K562 (cell line): Measurements from ENCODE around the gene DDAH2. TPM values are rescaled to one million over a fixed set of nuclear protein-coding genes. Genes with fewer than 3 reads are reported as not detected.

ENCODE experiments used
- ATAC-seq: fragments of 200-7000 bp; cut with Tn5 transposase; 3 replicates; pipeline ENCODE4 v1.9.1; 2020; ENCODE audit warnings: moderate library complexity
- BruUV-seq: library from RNA; stranded (reverse); fragments of 400-500 nt; replicated peaks from 2 replicates; lab custom pipeline; 2021; lab: Mats Ljungman, UMichigan
- CTCF ChIA-PET: fragments of 300-600 bp; formaldehyde crosslinking; extraction: SDS; loops from one replicate; lab custom pipeline; 2021; ENCODE audit warnings: low intra/inter-chr PET ratio; lab: Yijun Ruan, JAX
- POLR2A ChIA-PET: fragments of 300-600, 350-650 bp; sonication (Branson Sonifier 250); formaldehyde crosslinking; extraction: SDS; loops from one replicate; lab custom pipeline; 2021; ENCODE audit warnings: antibody characterized with exemption, inconsistent platforms; lab: Yijun Ruan, JAX
- DNase-seq, 4 experiments: peaks; one replicate each; pipeline versions ENCODE4 v3.0.0 to v3.0.0-alpha.2; 2011 to 2018; ENCODE audit warnings: low spot score in 3 of 4, mixed read lengths in 3 of 4; ENCODE audit errors: extremely low read depth in 1 of 4
- FAIRE-seq: peaks from 2 replicates; lab custom pipeline; 2011; peaks lifted over from hg19 to GRCh38; lab: Jason Lieb, UNC
- H2AFZ ChIP-seq: 2 replicates; pipeline ENCODE4 v1.6.0; 2011; ENCODE audit warnings: low read depth, low read length, control low read depth, inconsistent platforms
- H3K27ac ChIP-seq: fragments of 200-600 bp; 3 replicates; pipeline ENCODE4 v1.8.0; 2011; ENCODE audit warnings: low read depth, mild to moderate bottlenecking, control low read depth, inconsistent platforms, low read length, moderate library complexity, mixed read lengths; ENCODE audit errors: extremely low read depth
- H3K27me3 ChIP-seq, 2 experiments: fragments of 300-600 bp in 1 of 2; 2 replicates in 1 of 2; 3 replicates in 1 of 2; pipeline versions ENCODE4 v1.6.0 to v1.8.0; 2011; ENCODE audit warnings: inconsistent platforms in 2 of 2, low read length in 2 of 2, mild to moderate bottlenecking in 1 of 2, mixed read lengths in 1 of 2, moderate library complexity in 1 of 2; ENCODE audit not compliant: control insufficient read depth in 2 of 2, insufficient read depth in 2 of 2
- H3K36me3 ChIP-seq: fragments of 300-600 bp; 3 replicates; pipeline ENCODE4 v1.8.0; 2011; ENCODE audit warnings: mild to moderate bottlenecking, low read length, inconsistent platforms; ENCODE audit not compliant: control insufficient read depth, insufficient read depth
- H3K4me1 ChIP-seq, 2 experiments: fragments of 200-600 bp in 1 of 2; replicated peaks in 1 of 2; 2 replicates in 1 of 2; 3 replicates in 1 of 2; pipeline versions ENCODE4 v1.5.1 to v1.8.0; 2011; ENCODE audit warnings: inconsistent platforms in 2 of 2, low read length in 2 of 2, mild to moderate bottlenecking in 1 of 2, mixed read lengths in 1 of 2, moderate library complexity in 1 of 2; ENCODE audit not compliant: control insufficient read depth in 2 of 2, insufficient read depth in 2 of 2
- H3K4me2 ChIP-seq: 2 replicates; pipeline ENCODE4 v1.6.1; 2011; ENCODE audit warnings: low read length, control low read depth, inconsistent platforms, mixed read lengths; ENCODE audit not compliant: insufficient read depth
- H3K4me3 ChIP-seq: fragments of 200-600 bp; sonication (generic), shearing (Covaris generic); 2 replicates; pipeline ENCODE4 v1.5.1; 2016; ENCODE audit warnings: control low read depth, inconsistent platforms
- H3K79me2 ChIP-seq: fragments of 200-600 bp; 3 replicates; pipeline ENCODE4 v1.8.0; 2011; ENCODE audit warnings: low read length, inconsistent platforms; ENCODE audit not compliant: control insufficient read depth, insufficient read depth
- H3K9ac ChIP-seq, 2 experiments: 2 replicates each; pipeline versions ENCODE4 v1.6.0 to v1.6.1; 2011; ENCODE audit warnings: low read depth in 2 of 2, low read length in 2 of 2, control low read depth in 1 of 2, inconsistent platforms in 1 of 2, mild to moderate bottlenecking in 1 of 2, mixed read lengths in 1 of 2; ENCODE audit not compliant: insufficient read depth in 1 of 2
- H3K9me1 ChIP-seq: one replicate; pipeline ENCODE4 v1.6.0; 2011; ENCODE audit warnings: inconsistent platforms, mild to moderate bottlenecking, low read length, moderate library complexity; ENCODE audit not compliant: control insufficient read depth, insufficient read depth
- H3K9me3 ChIP-seq: replicated peaks from 2 replicates; pipeline ENCODE4 v1.5.1; 2011; ENCODE audit warnings: low read depth, low read length, inconsistent platforms; ENCODE audit not compliant: control insufficient read depth, insufficient read depth
- H4K20me1 ChIP-seq: replicated peaks from 2 replicates; pipeline ENCODE4 v1.6.1; 2011; ENCODE audit warnings: low read length, inconsistent platforms, mixed read lengths; ENCODE audit not compliant: control insufficient read depth, insufficient read depth
- CBX8 ChIP-seq: fragments of 200-600 bp; sonication (generic); IDR thresholded peaks from 2 replicates; pipeline ENCODE4 v1.6.1; 2012; ENCODE audit warnings: borderline replicate concordance, mixed run types, low read depth, mild to moderate bottlenecking, moderate library complexity, mixed read lengths, low read length, control low read depth, inconsistent platforms; ENCODE audit not compliant: poor library complexity, severe bottlenecking; ENCODE audit errors: extremely low read depth
- FOXA3 ChIP-seq, 2 experiments: fragments of 450-650 bp in 1 of 2; sonication (generic) in 1 of 2; formaldehyde crosslinking; IDR thresholded peaks in 1 of 2; conservative IDR thresholded peaks in 1 of 2; 2 replicates each; pipeline versions ENCODE4 v1.4.0 to v1.8.0; 2020 to 2022; ENCODE audit warnings: mild to moderate bottlenecking in 2 of 2, missing genetic modification reagents in 1 of 2
- MED1 ChIP-seq: sonication (generic); formaldehyde crosslinking; IDR thresholded peaks from 2 replicates; pipeline ENCODE4 v1.8.1; 2023; ENCODE audit warnings: missing genetic modification reagents, borderline replicate concordance
- NFIC ChIP-seq: fragments of 450-650 bp; IDR thresholded peaks from 2 replicates; pipeline ENCODE4 v1.6.1; 2017; ENCODE audit warnings: mild to moderate bottlenecking, inconsistent platforms
- NFYB ChIP-seq: IDR thresholded peaks from 2 replicates; pipeline ENCODE4 v1.6.1; 2011; ENCODE audit warnings: mild to moderate bottlenecking, moderate library complexity; ENCODE audit not compliant: insufficient read length; ENCODE audit errors: extremely low read depth
- POLR2G ChIP-seq: fragments of 200-400 bp; formaldehyde crosslinking; IDR thresholded peaks from 2 replicates; pipeline ENCODE4 v1.6.1; 2017; ENCODE audit warnings: low read depth, mild to moderate bottlenecking, antibody characterized with exemption, low read length, moderate library complexity
- RBFOX2 ChIP-seq: fragments of 200-400 bp; formaldehyde crosslinking; IDR thresholded peaks from 2 replicates; pipeline ENCODE4 v1.6.1; 2017; ENCODE audit warnings: low read depth, mild to moderate bottlenecking, low read length, moderate library complexity
- RBM22 ChIP-seq: fragments of 200-400 bp; formaldehyde crosslinking; IDR thresholded peaks from 2 replicates; pipeline ENCODE4 v1.6.1; 2018; ENCODE audit warnings: low read length, low read depth; ENCODE audit not compliant: poor library complexity, severe bottlenecking
- SMARCB1 ChIP-seq: IDR thresholded peaks from 2 replicates; pipeline ENCODE4 v1.6.1; 2011; ENCODE audit warnings: improper control_type of control experiment, low read depth; ENCODE audit not compliant: insufficient read length
- TSC22D4 ChIP-seq: fragments of 450-650 bp; IDR thresholded peaks from 2 replicates; pipeline ENCODE4 v1.6.1; 2016; ENCODE audit warnings: missing genetic modification characterization, missing biosample characterization, control low read depth
- ZFX ChIP-seq: sonication (generic); formaldehyde crosslinking; IDR thresholded peaks from 2 replicates; pipeline ENCODE4 v1.8.0; 2022; ENCODE audit warnings: mild to moderate bottlenecking, missing genetic modification reagents, moderate library complexity
- ZNF184 ChIP-seq: sonication (generic); formaldehyde crosslinking; IDR thresholded peaks from 2 replicates; pipeline ENCODE4 v1.5.0; 2020; ENCODE audit warnings: missing genetic modification reagents
- WGBS: fragments of 100-300 bp; shearing (Covaris generic); methylation state at CpG from one replicate; pipeline ENCODE4 v1.1.6; 2016; ENCODE audit warnings: low coverage, mixed read lengths; ENCODE audit not compliant: insufficient coverage; ENCODE audit errors: missing lambda C conversion rate; 5-methylcytosine and 5-hydroxymethylcytosine counted together
- in situ Hi-C: fragments of 300-500 bp; cut with MboI; formaldehyde crosslinking; loops from 4 replicates; pipeline ENCODE4 v1.15.0; 2018; ENCODE audit warnings: inconsistent platforms, mixed read lengths
- intact Hi-C: fragments of 100-400 bp; cut with micrococcal nuclease; formaldehyde crosslinking; loops from 2 replicates; pipeline ENCODE4 v1.14.2; 2022
- polyA plus RNA-seq, 8 experiments: library from polyadenylated mRNA; depleted of rRNA in 4 of 8; stranded (reverse) in 5 of 8; unstranded in 3 of 8; fragments of >200 nt; fragmentation: Nextera tagmentation in 2 of 8; fragmentation: Illumina TruSeq in 1 of 8; extraction: Ambion mirVana in 2 of 8; extraction: Trizol in 1 of 8; gene quantifications; 2 replicates each; pipeline versions ENCODE4 v1.2.1 to v1.2.3, GENCODE V29; 2011 to 2014; ENCODE audit warnings: inconsistent platforms in 1 of 8, missing spikeins in 1 of 8
- total RNA-seq, 7 experiments: library from RNA; depleted of rRNA in 6 of 7; stranded (reverse); fragments of >200 nt in 6 of 7; fragmentation: Illumina TruSeq in 2 of 7; extraction: Trizol in 2 of 7; gene quantifications; 2 replicates each; pipeline versions ENCODE4 v1.2.1 to v1.2.3, GENCODE V29; 2011 to 2021; ENCODE audit warnings: low replicate concordance in 1 of 7
- TF ChIP-seq, protein P1 (sequence below): fragments of 450-650 bp; formaldehyde crosslinking; IDR thresholded peaks from 2 replicates; pipeline ENCODE4 v1.4.0; 2022; ENCODE audit warnings: missing genetic modification characterization
- TF ChIP-seq, protein P2 (sequence below): sonication (generic); formaldehyde crosslinking; IDR thresholded peaks from 2 replicates; pipeline ENCODE4 v1.8.0; 2022; ENCODE audit warnings: missing genetic modification reagents, mild to moderate bottlenecking, moderate library complexity, borderline replicate concordance
- TF ChIP-seq, protein P3 (sequence below): fragments of 450-650 bp; IDR thresholded peaks from 2 replicates; pipeline ENCODE4 v1.6.1; 2016; ENCODE audit warnings: borderline replicate concordance

Gene DDAH2
- total and polyA plus RNA-seq, 9 of the 15 experiments (the other 6 are each of a cell fraction or from before 2014, with no cell fraction given): 1.8 to 45.4 (median 21.4) TPM

DNA sequence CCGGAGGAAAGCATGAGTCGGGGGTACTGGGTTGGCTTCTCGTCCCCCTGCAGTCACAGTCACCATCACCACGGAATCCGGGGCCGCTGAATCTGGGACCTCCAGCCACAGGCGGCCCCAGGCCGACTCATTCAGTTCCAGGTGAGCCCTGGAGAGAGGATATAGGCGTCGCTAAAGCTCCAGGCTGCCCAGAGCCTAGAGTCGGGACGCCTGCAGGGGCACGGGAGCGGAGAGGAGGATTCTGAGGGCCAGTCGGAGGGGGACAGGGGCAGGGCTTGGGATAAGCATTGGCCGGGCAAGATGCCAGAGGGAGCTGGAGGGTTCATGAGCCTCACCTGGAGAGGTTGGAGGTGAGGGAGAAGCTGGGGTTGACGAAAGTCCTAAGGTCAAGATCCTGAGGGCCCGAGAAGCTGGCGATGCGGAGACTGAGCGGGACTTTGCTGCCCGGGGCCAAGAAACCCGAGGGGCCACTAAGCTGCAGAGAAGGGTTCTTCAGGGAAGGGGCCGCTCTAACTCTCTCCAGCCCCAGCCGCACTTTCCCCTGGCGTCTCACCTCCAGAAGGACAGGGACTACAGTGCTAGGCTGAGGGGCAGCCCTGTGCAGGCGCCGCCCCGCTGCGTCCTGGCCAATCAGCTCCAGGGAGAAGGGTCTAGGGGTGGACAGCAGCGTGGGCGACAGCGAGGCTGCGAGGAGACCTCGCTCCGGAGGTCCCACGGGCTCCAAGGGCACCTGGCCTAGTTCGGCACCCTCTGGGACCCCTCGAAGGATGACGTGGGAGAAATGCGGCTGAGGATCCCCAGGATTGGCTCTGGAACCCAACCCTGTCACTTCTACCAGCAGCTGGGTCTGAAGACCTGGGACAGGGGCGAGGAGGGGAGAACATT lies 37.1 kb upstream of the DDAH2 start:
- no TSS peak for BruUV-seq
- WGBS: 76% methylated on average over 42 of the region's 42 CpGs
- TF ChIP-seq NFIC (no peak), CBX8 (no peak), RBFOX2 (peak; percentile 53), ZNF184 (CRISPR knock-in tag) (peak; percentile 35; the same call in 1 of the 2 replicates), NFYB (no peak), FOXA3 (CRISPR knock-in tag; conservative IDR thresholded peaks at IDR 0.05 in 1 of 2, IDR thresholded peaks at IDR 0.05 in 1 of 2) (0 out of 4 replicates have a peak, but pooled peaks of 1 of the 2 experiments have one; percentile 20), MED1 (CRISPR knock-in tag) (0 out of 2 replicates have a peak, but pooled peaks have one; percentile 31), ZFX (CRISPR knock-in tag) (no peak), SMARCB1 (no peak), TSC22D4 (tag) (no peak), RBM22 (peak; percentile 48), POLR2G (peak; percentile 77)
- TF ChIP-seq, protein P1, sequence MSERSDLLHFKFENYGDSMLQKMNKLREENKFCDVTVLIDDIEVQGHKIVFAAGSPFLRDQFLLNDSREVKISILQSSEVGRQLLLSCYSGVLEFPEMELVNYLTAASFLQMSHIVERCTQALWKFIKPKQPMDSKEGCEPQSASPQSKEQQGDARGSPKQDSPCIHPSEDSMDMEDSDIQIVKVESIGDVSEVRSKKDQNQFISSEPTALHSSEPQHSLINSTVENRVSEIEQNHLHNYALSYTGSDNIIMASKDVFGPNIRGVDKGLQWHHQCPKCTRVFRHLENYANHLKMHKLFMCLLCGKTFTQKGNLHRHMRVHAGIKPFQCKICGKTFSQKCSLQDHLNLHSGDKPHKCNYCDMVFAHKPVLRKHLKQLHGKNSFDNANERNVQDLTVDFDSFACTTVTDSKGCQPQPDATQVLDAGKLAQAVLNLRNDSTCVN: 0 out of 2 replicates have a peak, but pooled peaks have one; percentile 26
- TF ChIP-seq, protein P2, sequence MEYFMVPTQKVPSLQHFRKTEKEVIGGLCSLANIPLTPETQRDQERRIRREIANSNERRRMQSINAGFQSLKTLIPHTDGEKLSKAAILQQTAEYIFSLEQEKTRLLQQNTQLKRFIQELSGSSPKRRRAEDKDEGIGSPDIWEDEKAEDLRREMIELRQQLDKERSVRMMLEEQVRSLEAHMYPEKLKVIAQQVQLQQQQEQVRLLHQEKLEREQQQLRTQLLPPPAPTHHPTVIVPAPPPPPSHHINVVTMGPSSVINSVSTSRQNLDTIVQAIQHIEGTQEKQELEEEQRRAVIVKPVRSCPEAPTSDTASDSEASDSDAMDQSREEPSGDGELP (CRISPR knock-in tag): peak; percentile 34; the same call in 1 of the 2 replicates
- TF ChIP-seq, protein P3, sequence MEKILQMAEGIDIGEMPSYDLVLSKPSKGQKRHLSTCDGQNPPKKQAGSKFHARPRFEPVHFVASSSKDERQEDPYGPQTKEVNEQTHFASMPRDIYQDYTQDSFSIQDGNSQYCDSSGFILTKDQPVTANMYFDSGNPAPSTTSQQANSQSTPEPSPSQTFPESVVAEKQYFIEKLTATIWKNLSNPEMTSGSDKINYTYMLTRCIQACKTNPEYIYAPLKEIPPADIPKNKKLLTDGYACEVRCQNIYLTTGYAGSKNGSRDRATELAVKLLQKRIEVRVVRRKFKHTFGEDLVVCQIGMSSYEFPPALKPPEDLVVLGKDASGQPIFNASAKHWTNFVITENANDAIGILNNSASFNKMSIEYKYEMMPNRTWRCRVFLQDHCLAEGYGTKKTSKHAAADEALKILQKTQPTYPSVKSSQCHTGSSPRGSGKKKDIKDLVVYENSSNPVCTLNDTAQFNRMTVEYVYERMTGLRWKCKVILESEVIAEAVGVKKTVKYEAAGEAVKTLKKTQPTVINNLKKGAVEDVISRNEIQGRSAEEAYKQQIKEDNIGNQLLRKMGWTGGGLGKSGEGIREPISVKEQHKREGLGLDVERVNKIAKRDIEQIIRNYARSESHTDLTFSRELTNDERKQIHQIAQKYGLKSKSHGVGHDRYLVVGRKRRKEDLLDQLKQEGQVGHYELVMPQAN: no peak

More for the DNA sequence above, 37.1 kb upstream of the DDAH2 start:
- peaks cover 18 to 47% of the 10 kb centered on the region in 2 experiments; a peak in 4 of 5 replicates for H3K4me1 ChIP-seq
- CTCF ChIA-PET: interaction anchor here (1.4 kb wide), 1 partner anchor 86 kb away, joined by 4 read pairs; the partner anchor contains the start of gene LY6G5C
- H3K27me3 ChIP-seq: no peaks in the 10 kb centered on the region
- no peak overlapping the region for H3K27ac ChIP-seq
- no peaks in the 10 kb centered on the region for H3K79me2 ChIP-seq
- FAIRE-seq: no peak
- POLR2A ChIA-PET: interaction anchor here (0.7 to 5.9 kb wide), 20 partner anchors 7 to 106 kb away, joined by 3 to 75 read pairs (median 3); partner anchors contain the start of genes C6orf47, CLIC1, HSPA1B and LSM2
- in situ Hi-C loops (loop anchor here (5.0 kb wide), 1 partner anchor 79 kb away; no protein-coding TSS in a partner anchor), intact Hi-C loops (no loop called here)
- H3K9me1 ChIP-seq: peaks cover 4% of the 10 kb centered on the region
- no peaks in the 10 kb centered on the region for H4K20me1 ChIP-seq
- H3K4me3 ChIP-seq: no peak overlapping the region
- H3K9me3 ChIP-seq: no peaks in the 10 kb centered on the region
- peak overlapping the region in 1 of 2 experiments; percentile 72; a peak in 2 of 4 replicates for H3K9ac ChIP-seq
- no peak overlapping the region for H3K4me2 ChIP-seq
- H2AFZ ChIP-seq: no peak overlapping the region
- H3K36me3 ChIP-seq: peaks cover 30% of the 10 kb centered on the region; the same call in 2 of the 3 replicates
- DNase-seq: peak in 1 of 4 experiments; percentile 62
- no peak for ATAC-seq
